Breast epithelium (tissue), 4 donors: Measurements from ENCODE around the gene GNB1. TPM values are rescaled to one million over a fixed set of nuclear protein-coding genes. Genes with fewer than 3 reads are reported as not detected.
A peak's percentile ranks its signal among the peaks of the same experiment; 100 is the strongest.

Source experiments
- DNase-seq, 2 donors: peaks; one replicate each; pipeline ENCODE4 v3.0.0-alpha.2; 2019; ENCODE audit warnings: low spot score in 2 of 2
- H3K27ac ChIP-seq, 2 donors: fragments of 200-600 bp; sonication (generic) in 1 of 2; one replicate each; pipeline ENCODE4 v1.5.1; 2016 to 2019; ENCODE audit warnings: mild to moderate bottlenecking in 1 of 2
- H3K27me3 ChIP-seq, 2 donors: fragments of 200-600 bp; sonication (generic) in 1 of 2; one replicate each; pipeline versions ENCODE4 v1.5.1 to v1.6.0; 2017 to 2019; ENCODE audit warnings: control low read depth in 1 of 2, mild to moderate bottlenecking in 1 of 2
- H3K36me3 ChIP-seq: fragments of 200-600 bp; one replicate; pipeline ENCODE4 v1.5.1; 2019
- H3K4me1 ChIP-seq, 2 donors: fragments of 200-600 bp; sonication (generic); one replicate each; pipeline ENCODE4 v1.5.1; 2016 to 2019; ENCODE audit warnings: control low read depth in 1 of 2
- H3K4me3 ChIP-seq, 3 donors: fragments of 200-600 bp; sonication (generic); 1 replicate in 2 of 3; 2 replicates in 1 of 3; pipeline ENCODE4 v1.5.1; 2016 to 2019; ENCODE audit warnings: mild to moderate bottlenecking in 3 of 3, moderate library complexity in 2 of 3
- H3K9me3 ChIP-seq, 2 donors: fragments of 200-600 bp; sonication (generic) in 1 of 2; one replicate each; pipeline ENCODE4 v1.5.1; 2016 to 2019; ENCODE audit warnings: control low read depth in 1 of 2
- POLR2A ChIP-seq: fragments of 450-650 bp; IDR thresholded peaks from one replicate; pipeline ENCODE4 v1.6.1; 2016; ENCODE audit warnings: antibody characterized with exemption, mild to moderate bottlenecking, moderate library complexity
- POLR2AphosphoS5 ChIP-seq, 3 donors: sonication (generic); formaldehyde crosslinking; IDR thresholded peaks; one replicate each; pipeline ENCODE4 v1.6.1; 2017; ENCODE audit warnings: antibody characterized with exemption in 3 of 3
- intact Hi-C: fragments of 100-400 bp; cut with DNase I; formaldehyde crosslinking; loops from one replicate; pipeline ENCODE4 v1.15.1; 2023; ENCODE audit warnings: low total_unique reads
- total RNA-seq, 3 donors: library from RNA; depleted of rRNA; stranded (reverse); fragments of >200 nt; gene quantifications; one replicate each; pipeline ENCODE4 v1.1.0, GENCODE V29; 2016
- TF ChIP-seq, protein P1 (sequence below), 3 donors: fragments of 450-650 bp; IDR thresholded peaks; one replicate each; pipeline ENCODE4 v1.5.1; 2016 to 2017; ENCODE audit warnings: antibody characterized with exemption in 3 of 3, mild to moderate bottlenecking in 3 of 3, moderate library complexity in 3 of 3

GNB1 gene
- total RNA-seq, 3 donors from 2014 or later = 108 to 138 (median 123) TPM

DNA sequence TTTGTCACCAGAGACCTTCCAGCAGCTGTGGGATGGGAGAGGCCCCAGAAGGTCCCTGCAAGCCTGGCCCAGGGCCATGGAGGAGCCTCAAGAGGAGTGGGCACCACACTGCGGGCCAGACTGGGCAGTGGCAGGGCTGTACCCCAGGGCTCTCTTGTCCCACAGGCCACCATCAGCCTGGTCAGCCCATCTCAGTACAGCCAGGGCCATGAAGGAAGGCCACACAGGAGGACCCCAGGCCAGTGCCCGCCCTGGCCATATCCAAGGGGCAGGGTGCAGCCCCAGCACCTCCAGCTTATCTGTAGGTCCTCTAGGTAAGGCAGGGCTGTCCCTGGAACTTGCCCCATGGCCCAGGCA is 3.1 kb upstream of the GNB1 start:
- Histone ChIP-seq H3K27me3 (no peaks in the 10 kb centered on the region), H3K27ac (no peak overlapping the region), H3K9me3 (no peaks in the 10 kb centered on the region), H3K36me3 (no peaks in the 10 kb centered on the region), H3K4me1 (peaks cover 4 to 18% of the 10 kb centered on the region in 2 donors), H3K4me3 (no peak overlapping the region)
- TF ChIP-seq POLR2A = no peak
- no peak for TF ChIP-seq POLR2AphosphoS5 (IDR thresholded peaks at IDR 0.05)
- TF ChIP-seq, protein P1, sequence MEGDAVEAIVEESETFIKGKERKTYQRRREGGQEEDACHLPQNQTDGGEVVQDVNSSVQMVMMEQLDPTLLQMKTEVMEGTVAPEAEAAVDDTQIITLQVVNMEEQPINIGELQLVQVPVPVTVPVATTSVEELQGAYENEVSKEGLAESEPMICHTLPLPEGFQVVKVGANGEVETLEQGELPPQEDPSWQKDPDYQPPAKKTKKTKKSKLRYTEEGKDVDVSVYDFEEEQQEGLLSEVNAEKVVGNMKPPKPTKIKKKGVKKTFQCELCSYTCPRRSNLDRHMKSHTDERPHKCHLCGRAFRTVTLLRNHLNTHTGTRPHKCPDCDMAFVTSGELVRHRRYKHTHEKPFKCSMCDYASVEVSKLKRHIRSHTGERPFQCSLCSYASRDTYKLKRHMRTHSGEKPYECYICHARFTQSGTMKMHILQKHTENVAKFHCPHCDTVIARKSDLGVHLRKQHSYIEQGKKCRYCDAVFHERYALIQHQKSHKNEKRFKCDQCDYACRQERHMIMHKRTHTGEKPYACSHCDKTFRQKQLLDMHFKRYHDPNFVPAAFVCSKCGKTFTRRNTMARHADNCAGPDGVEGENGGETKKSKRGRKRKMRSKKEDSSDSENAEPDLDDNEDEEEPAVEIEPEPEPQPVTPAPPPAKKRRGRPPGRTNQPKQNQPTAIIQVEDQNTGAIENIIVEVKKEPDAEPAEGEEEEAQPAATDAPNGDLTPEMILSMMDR (IDR thresholded peaks at IDR 0.05) = no peak
- no peak for DNase-seq
- intact Hi-C loops = no loop called here

DNA sequence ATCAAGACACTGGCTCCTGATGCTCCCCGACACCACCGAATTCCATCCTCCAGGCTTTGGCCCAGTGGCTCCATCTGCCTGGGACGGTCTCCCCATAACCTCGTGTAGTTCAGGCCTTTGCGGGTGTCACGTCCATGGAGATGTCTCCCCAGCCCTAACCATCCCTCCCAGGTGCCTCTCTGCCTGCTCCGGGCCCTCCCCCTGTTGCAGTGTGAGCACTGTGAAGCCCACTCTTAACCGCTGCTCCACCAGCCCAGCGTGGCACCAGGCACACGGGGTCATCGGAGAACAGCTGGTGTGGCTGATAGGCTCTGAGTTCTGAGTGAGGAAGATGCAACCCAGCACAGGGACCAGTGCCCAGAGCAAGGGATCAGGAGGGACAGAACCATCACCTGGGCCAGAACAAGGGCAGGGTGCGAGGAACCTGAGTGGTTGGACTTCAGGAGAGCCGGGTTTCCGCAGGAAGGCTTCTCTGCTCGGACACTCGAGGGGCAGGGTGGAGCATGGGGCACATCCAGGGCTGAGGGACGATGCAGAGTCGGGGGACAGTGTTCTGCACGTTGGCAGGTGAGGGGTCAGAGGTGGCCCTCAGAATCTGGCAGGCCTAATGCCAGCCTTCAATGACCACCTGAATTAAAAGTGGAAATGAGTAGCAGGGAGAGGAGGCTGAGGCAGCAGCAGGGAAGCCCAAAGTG is 2.6 kb upstream of the GNB1 start:
- intact Hi-C loops = no loop called here
- TF ChIP-seq, protein P1 (IDR thresholded peaks at IDR 0.05) = no peak
- TF ChIP-seq POLR2A = no peak
- no peak for TF ChIP-seq POLR2AphosphoS5 (IDR thresholded peaks at IDR 0.05)
- H3K4me1 ChIP-seq = peaks cover 4 to 20% of the 10 kb centered on the region in 2 donors

DNA sequence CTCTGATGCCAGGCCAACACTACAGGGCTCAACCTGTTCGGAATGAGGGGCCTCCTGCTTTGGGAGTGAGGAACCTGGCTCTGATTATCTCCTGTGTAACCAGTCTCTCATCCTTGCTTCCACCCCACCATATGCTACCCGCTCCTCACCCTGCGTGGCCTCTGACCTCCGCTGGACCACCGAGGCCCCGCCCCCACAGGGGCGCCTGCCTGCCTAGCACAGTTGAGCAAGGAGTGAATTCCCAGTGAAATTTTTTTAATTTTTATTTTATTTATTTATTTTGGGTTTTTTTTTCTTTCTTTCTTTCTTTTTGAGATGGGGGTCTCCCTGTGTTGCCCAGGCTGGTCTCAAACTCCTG is 1.9 kb upstream of the GNB1 start:
- Histone ChIP-seq H3K27me3 (no peaks in the 10 kb centered on the region), H3K27ac (peak overlapping the region; percentile 93 to 99), H3K9me3 (no peaks in the 10 kb centered on the region), H3K36me3 (no peaks in the 10 kb centered on the region), H3K4me1 (peaks cover 4 to 20% of the 10 kb centered on the region in 2 donors), H3K4me3 (no peak overlapping the region)
- DNase-seq = no peak
- intact Hi-C loops = no loop called here
- TF ChIP-seq POLR2A (no peak), POLR2AphosphoS5 (IDR thresholded peaks at IDR 0.05) (no peak)
- TF ChIP-seq, protein P1 (IDR thresholded peaks at IDR 0.05) = no peak

More for the DNA sequence above, 2.6 kb upstream of the GNB1 start:
- DNase-seq = no peak
- Histone ChIP-seq H3K4me3 (no peak overlapping the region), H3K27ac (no peak overlapping the region), H3K9me3 (no peaks in the 10 kb centered on the region), H3K36me3 (no peaks in the 10 kb centered on the region), H3K27me3 (no peaks in the 10 kb centered on the region)

DNA sequence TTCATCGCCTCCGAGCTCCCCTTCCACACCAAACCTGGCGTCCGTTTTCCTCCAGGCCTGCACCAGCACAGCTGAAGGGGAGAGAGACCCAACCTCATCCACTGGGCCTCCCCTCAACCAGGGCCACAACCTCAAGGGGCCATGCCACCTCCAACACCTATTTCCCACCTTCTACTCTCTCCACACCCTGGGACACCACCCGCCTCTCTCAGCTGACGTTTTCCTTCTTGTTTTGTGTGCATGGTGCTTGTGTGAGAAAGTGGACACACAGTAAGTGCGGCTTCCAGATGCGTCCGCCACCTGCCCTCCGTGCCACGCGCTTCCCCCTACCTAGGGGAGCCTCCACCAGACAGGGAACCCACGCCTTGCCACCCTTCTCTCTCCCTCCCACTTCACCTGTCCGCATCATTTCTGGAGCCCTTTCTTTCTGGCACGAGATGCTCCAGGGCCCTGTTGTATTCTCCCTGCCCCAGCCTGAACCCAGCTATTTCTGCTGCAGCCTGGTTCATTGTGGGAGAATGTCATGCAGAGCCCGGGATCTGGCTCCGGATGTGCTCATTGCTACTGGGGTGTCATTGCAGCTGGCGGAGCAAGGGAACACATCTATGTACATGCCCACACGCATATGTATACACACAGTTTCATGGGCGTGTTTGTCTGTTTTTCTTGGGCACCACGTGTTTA is 1.3 kb upstream of the GNB1 start:
- no peaks in the 10 kb centered on the region for H3K27me3 ChIP-seq
- H3K36me3 ChIP-seq = no peaks in the 10 kb centered on the region
- H3K9me3 ChIP-seq = no peaks in the 10 kb centered on the region
- no peak for DNase-seq
- peak overlapping the region; percentile 84 to 99 (median 88) for H3K4me3 ChIP-seq
- TF ChIP-seq, protein P1 (IDR thresholded peaks at IDR 0.05) = no peak
- TF ChIP-seq POLR2AphosphoS5 (IDR thresholded peaks at IDR 0.05) (no peak), POLR2A (no peak)
- intact Hi-C loops = no loop called here
- H3K27ac ChIP-seq = peak overlapping the region; percentile 93 to 99
- H3K4me1 ChIP-seq = peaks cover 4 to 20% of the 10 kb centered on the region in 2 donors
